HL-60 (cell line): Measurements from ENCODE around the gene COX4I1.

Experiments used
- GABPA ChIP-seq: IDR thresholded peaks from 2 replicates; pipeline ENCODE4 v1.6.1; 2012; ENCODE audit warnings: low read depth
- POLR2AphosphoS5 ChIP-seq: IDR thresholded peaks from 2 replicates; pipeline ENCODE4 v1.6.1; 2012; ENCODE audit warnings: low read depth
- REST ChIP-seq: IDR thresholded peaks from 2 replicates; pipeline ENCODE4 v1.6.1; 2012; ENCODE audit warnings: low read depth; ENCODE audit not compliant: insufficient replicate concordance
- TF ChIP-seq, protein P1 (sequence below): IDR thresholded peaks from one replicate; pipeline ENCODE4 v1.5.1; 2011; ENCODE audit warnings: low read length, control low read depth, inconsistent platforms; ENCODE audit not compliant: insufficient read depth

DNA sequence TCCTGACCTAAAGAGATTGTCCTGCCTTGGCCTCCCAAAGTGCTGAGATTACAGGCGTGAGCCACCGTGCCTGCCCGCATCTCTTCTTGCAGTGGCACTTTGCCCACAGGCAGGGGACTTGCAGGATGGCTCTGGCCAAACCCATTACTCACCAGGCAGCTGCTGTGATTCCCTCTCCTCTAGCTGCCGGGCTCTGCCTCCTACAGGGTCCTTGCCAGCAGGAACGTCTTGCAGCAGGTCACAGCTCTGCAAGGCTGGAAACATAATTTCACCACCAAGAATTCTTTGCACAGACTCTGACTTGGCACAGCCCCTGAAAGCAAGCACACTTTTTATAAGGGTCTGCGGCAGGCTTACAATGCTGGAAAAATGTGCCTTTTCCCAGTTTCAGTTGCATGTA lies 20.3 kb downstream of the COX4I1 start:
- TF ChIP-seq, protein P1, sequence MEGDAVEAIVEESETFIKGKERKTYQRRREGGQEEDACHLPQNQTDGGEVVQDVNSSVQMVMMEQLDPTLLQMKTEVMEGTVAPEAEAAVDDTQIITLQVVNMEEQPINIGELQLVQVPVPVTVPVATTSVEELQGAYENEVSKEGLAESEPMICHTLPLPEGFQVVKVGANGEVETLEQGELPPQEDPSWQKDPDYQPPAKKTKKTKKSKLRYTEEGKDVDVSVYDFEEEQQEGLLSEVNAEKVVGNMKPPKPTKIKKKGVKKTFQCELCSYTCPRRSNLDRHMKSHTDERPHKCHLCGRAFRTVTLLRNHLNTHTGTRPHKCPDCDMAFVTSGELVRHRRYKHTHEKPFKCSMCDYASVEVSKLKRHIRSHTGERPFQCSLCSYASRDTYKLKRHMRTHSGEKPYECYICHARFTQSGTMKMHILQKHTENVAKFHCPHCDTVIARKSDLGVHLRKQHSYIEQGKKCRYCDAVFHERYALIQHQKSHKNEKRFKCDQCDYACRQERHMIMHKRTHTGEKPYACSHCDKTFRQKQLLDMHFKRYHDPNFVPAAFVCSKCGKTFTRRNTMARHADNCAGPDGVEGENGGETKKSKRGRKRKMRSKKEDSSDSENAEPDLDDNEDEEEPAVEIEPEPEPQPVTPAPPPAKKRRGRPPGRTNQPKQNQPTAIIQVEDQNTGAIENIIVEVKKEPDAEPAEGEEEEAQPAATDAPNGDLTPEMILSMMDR = no peak
- TF ChIP-seq REST (no peak), POLR2AphosphoS5 (no peak), GABPA (no peak)
